HL-60/S4 treated with phorbol 12-myristate 13-acetate at 8.2 ng/mL for 4 days and 3 days (cell line): Measurements from ENCODE around the gene GLRX2.
"Not testable (repeated sequence)": the region's sequence is repeated elsewhere in the genome, so short reads cannot be mapped to it uniquely, and the experiment has no call there.

Source experiments
- in situ Hi-C: fragments of 300-500 bp; cut with MboI; formaldehyde crosslinking; loops from 2 replicates; pipeline ENCODE4 v1.15.0; 2022; ENCODE audit warnings: low sequenced_read_pairs

Gene GLRX2

GRCh38 chr1:193066606-193067005 lies 38.6 kb downstream of the GLRX2 start:
- in situ Hi-C loops = no loop called here

- in situ Hi-C loops = no loop called here
These were observed 39.3 kb downstream of the GLRX2 start for GRCh38 chr1:193065954-193066353.

GRCh38 chr1:193062698-193063463 lies 42.3 kb downstream of the GLRX2 start:
- in situ Hi-C loops = no loop called here

GRCh38 chr1:193060938-193061337 lies 44.3 kb downstream of the GLRX2 start:
- in situ Hi-C loops = no loop called here

- in situ Hi-C loops = no loop called here
These were observed 44.8 kb downstream of the GLRX2 start for GRCh38 chr1:193060406-193060805.

- in situ Hi-C loops = no loop called here
These were observed 45.2 kb downstream of the GLRX2 start for GRCh38 chr1:193060115-193060403.

GRCh38 chr1:193059282-193060114 lies 45.7 kb downstream of the GLRX2 start, which contains the start of the genes RO60 and UCHL5:
RO60 (plus strand) TSS chr1:193059612; CDS start chr1:193069055, 9,443 bp downstream.
UCHL5 (minus strand) TSS chr1:193059360; CDS start chr1:193059260, 100 bp downstream.
- in situ Hi-C loops = no loop called here

GRCh38 chr1:193058529-193059281 lies 46.5 kb downstream of the GLRX2 start:
- in situ Hi-C loops = no loop called here

- in situ Hi-C loops = no loop called here
These were observed 51.0 kb downstream of the GLRX2 start for GRCh38 chr1:193054169-193054675.

- in situ Hi-C loops = not testable (repeated sequence)
These were observed 56.3 kb downstream of the GLRX2 start for GRCh38 chr1:193048913-193049312.
